ENCODE data around the gene IDUA.
"Not testable (repeated sequence)": the region's sequence is repeated elsewhere in the genome, so short reads cannot be mapped to it uniquely, and the experiment has no call there.

IDUA gene

DNA sequence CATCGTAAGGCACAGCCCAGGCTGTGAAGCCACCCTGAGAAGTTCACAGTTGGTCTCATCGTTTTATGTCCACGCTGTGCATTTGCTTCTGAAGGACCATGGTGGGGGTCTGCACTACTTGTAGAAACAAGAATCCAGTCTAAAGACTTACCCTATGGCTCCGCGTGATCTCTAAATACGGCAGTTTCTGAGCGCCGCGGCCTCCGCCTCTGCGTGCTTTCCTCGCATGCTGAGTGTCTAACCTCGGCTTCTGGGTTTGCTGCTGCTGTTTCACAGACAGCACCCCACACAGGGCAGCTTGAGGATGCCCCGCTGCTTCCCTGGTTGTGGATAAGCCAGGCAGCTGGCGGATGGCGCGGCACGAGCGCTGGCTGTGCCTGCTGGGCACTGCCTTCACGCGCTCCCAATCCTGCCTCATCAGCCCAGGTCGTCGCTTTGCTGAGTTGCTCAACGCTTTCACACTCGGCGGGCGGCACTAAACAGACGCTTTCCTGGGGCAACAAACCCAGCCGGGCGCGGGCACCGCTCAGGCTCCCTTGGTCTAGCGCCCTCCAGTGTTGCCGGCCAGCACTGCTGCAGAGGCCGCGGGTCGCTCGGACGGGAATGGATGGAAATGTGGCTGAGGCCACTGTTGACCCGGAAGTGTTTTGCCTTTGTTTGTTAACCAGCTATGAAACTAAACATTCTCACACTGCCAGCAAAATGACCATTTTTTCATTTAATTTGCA lies 63.8 kb downstream of the IDUA start:
- no peak overlapping the region for H3K9ac ChIP-seq (ENCODE audit: low read length)
- H4K20me1 ChIP-seq (ENCODE audit: insufficient read depth, low read length) = no peaks in the 10 kb centered on the region
- no peak overlapping the region for H3K4me2 ChIP-seq (ENCODE audit: low read length)
- no peak overlapping the region for H3K27ac ChIP-seq (ENCODE audit: low read length)
- no peaks in the 10 kb centered on the region for H3K79me2 ChIP-seq (ENCODE audit: low read length)
- no peak for TF ChIP-seq EZH2phosphoT487 (IDR thresholded peaks at IDR 0.05; ENCODE audit: low read depth)
- TF ChIP-seq, protein P1, sequence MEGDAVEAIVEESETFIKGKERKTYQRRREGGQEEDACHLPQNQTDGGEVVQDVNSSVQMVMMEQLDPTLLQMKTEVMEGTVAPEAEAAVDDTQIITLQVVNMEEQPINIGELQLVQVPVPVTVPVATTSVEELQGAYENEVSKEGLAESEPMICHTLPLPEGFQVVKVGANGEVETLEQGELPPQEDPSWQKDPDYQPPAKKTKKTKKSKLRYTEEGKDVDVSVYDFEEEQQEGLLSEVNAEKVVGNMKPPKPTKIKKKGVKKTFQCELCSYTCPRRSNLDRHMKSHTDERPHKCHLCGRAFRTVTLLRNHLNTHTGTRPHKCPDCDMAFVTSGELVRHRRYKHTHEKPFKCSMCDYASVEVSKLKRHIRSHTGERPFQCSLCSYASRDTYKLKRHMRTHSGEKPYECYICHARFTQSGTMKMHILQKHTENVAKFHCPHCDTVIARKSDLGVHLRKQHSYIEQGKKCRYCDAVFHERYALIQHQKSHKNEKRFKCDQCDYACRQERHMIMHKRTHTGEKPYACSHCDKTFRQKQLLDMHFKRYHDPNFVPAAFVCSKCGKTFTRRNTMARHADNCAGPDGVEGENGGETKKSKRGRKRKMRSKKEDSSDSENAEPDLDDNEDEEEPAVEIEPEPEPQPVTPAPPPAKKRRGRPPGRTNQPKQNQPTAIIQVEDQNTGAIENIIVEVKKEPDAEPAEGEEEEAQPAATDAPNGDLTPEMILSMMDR (IDR thresholded peaks at IDR 0.05; ENCODE audit: low read depth, low read length) = no peak
- no peaks in the 10 kb centered on the region for H3K9me3 ChIP-seq (ENCODE audit: insufficient read depth, low read length)
- no peak overlapping the region for H3K4me3 ChIP-seq (ENCODE audit: low read length)
- H2AFZ ChIP-seq (ENCODE audit: low read depth, low read length) = no peak overlapping the region
- no peaks in the 10 kb centered on the region for H3K27me3 ChIP-seq (ENCODE audit: low read depth, low read length)
- no peaks in the 10 kb centered on the region for H3K4me1 ChIP-seq (ENCODE audit: low read length)
- no peaks in the 10 kb centered on the region for H3K36me3 ChIP-seq (replicated peaks; ENCODE audit: low read depth, low read length)

- Histone ChIP-seq H3K4me2 (ENCODE audit: low read length) (no peak overlapping the region), H4K20me1 (ENCODE audit: insufficient read depth, low read length) (no peaks in the 10 kb centered on the region), H2AFZ (ENCODE audit: low read depth, low read length) (no peak overlapping the region), H3K4me3 (ENCODE audit: low read length) (no peak overlapping the region), H3K4me1 (ENCODE audit: low read length) (0 out of 2 replicates have a peak, but pooled peaks cover 3% of the 10 kb centered on the region), H3K9me3 (ENCODE audit: insufficient read depth, low read length) (no peaks in the 10 kb centered on the region), H3K27me3 (ENCODE audit: low read depth, low read length) (no peaks in the 10 kb centered on the region), H3K9ac (ENCODE audit: low read length) (no peak overlapping the region), H3K79me2 (ENCODE audit: low read length) (no peaks in the 10 kb centered on the region), H3K27ac (ENCODE audit: low read length) (no peak overlapping the region), H3K36me3 (replicated peaks; ENCODE audit: low read depth, low read length) (no peaks in the 10 kb centered on the region)
- no peak for TF ChIP-seq EZH2phosphoT487 (IDR thresholded peaks at IDR 0.05; ENCODE audit: low read depth)
- TF ChIP-seq, protein P1 (IDR thresholded peaks at IDR 0.05; ENCODE audit: low read depth, low read length) = no peak
Measured at GRCh38 chr4:1051472-1051871, 64.6 kb downstream of the IDUA start.

DNA sequence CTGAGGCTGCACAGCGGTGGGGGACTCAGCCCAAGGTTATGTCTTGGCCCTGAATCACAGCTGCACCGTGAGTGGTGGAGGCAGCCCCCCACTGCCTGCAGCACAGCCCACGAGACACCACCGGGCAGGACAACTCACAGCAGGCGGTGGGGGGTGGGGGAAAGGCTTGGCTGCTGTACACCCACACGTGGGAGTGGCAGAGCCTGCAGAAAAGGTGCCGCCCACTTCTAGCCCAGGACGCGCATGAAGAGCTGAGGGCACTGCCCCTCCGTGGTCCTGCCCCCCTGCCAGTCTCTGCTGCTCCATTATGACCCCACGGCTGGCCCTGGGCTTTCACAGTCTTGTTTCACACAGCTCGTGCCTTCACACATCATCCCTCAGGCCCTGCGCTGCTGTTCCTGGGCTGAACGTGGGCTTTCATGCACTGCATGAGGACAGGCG lies 65.4 kb downstream of the IDUA start:
- Histone ChIP-seq H3K79me2 (ENCODE audit: low read length) (no peaks in the 10 kb centered on the region), H3K4me3 (ENCODE audit: low read length) (no peak overlapping the region), H3K4me1 (ENCODE audit: low read length) (0 out of 2 replicates have a peak, but pooled peaks cover 3% of the 10 kb centered on the region), H3K9me3 (ENCODE audit: insufficient read depth, low read length) (no peaks in the 10 kb centered on the region), H2AFZ (ENCODE audit: low read depth, low read length) (no peak overlapping the region), H3K4me2 (ENCODE audit: low read length) (no peak overlapping the region), H4K20me1 (ENCODE audit: insufficient read depth, low read length) (no peaks in the 10 kb centered on the region), H3K27ac (ENCODE audit: low read length) (no peak overlapping the region), H3K9ac (ENCODE audit: low read length) (no peak overlapping the region), H3K27me3 (ENCODE audit: low read depth, low read length) (no peaks in the 10 kb centered on the region), H3K36me3 (replicated peaks; ENCODE audit: low read depth, low read length) (no peaks in the 10 kb centered on the region)
- no peak for TF ChIP-seq EZH2phosphoT487 (IDR thresholded peaks at IDR 0.05; ENCODE audit: low read depth)
- TF ChIP-seq, protein P1 (IDR thresholded peaks at IDR 0.05; ENCODE audit: low read depth, low read length) = no peak

DNA sequence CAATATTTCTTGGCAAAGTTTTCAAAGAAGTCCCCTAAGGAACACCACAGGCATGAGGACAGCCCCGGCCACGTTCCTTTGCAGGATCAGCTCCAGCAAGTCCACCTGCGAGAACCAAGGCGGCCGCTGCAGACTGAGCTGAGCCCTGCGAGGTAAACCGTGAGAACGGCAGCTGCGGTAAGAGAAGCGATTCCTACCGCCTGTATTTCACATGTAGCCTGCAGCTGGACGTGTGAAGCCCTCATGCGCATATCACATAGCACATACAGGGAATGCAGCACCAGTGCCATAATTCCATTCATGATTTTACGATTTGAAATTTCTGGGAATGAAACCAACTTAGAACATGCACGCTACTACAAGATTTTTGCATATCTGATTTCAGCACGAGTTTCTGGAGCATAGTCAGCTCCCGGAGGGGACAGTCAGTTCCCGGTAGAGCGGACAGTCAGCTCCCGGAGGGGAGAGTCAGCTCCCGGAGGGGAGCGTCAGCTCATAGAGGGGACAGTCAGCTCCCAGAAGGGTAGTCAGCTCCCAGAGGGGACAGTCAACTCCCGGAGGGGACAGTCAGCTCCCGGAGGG lies 66.3 kb downstream of the IDUA start:
- H4K20me1 ChIP-seq (ENCODE audit: insufficient read depth, low read length) = no peaks in the 10 kb centered on the region
- no peaks in the 10 kb centered on the region for H3K27me3 ChIP-seq (ENCODE audit: low read depth, low read length)
- H3K27ac ChIP-seq (ENCODE audit: low read length) = no peak overlapping the region
- no peaks in the 10 kb centered on the region for H3K36me3 ChIP-seq (replicated peaks; ENCODE audit: low read depth, low read length)
- H3K9me3 ChIP-seq (ENCODE audit: insufficient read depth, low read length) = no peaks in the 10 kb centered on the region
- H3K9ac ChIP-seq (ENCODE audit: low read length) = no peak overlapping the region
- TF ChIP-seq, protein P1 (IDR thresholded peaks at IDR 0.05; ENCODE audit: low read depth, low read length) = no peak
- no peak for TF ChIP-seq EZH2phosphoT487 (IDR thresholded peaks at IDR 0.05; ENCODE audit: low read depth)
- H3K4me3 ChIP-seq (ENCODE audit: low read length) = no peak overlapping the region
- H3K4me1 ChIP-seq (ENCODE audit: low read length) = 0 out of 2 replicates have a peak, but pooled peaks cover 3% of the 10 kb centered on the region
- no peaks in the 10 kb centered on the region for H3K79me2 ChIP-seq (ENCODE audit: low read length)
- no peak overlapping the region for H3K4me2 ChIP-seq (ENCODE audit: low read length)
- H2AFZ ChIP-seq (ENCODE audit: low read depth, low read length) = no peak overlapping the region

DNA sequence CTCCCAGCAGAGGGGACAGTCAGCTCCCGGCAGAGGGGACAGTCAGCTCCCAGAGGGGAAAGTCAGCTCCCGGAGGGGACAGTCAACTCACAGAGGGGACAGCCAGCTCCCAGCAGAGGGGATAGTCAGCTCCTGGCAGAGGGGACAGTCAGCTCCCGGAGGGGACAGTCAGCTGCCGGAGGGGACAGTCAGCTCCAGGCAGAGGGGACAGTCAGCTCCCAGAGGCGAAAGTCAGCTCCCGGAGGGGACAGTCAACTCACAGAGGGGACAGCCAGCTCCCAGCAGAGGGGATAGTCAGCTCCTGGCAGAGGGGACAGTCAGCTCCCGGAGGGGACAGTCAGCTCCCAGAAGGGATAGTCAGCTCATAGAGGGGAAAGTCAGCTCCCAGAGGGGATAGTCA lies 67.0 kb downstream of the IDUA start:
- not testable (repeated sequence) for H3K9ac ChIP-seq (ENCODE audit: low read length); H3K9me3 ChIP-seq (ENCODE audit: insufficient read depth, low read length); H2AFZ ChIP-seq (ENCODE audit: low read depth, low read length); H3K4me3 ChIP-seq (ENCODE audit: low read length); H3K79me2 ChIP-seq (ENCODE audit: low read length); H4K20me1 ChIP-seq (ENCODE audit: insufficient read depth, low read length); H3K27ac ChIP-seq (ENCODE audit: low read length); H3K36me3 ChIP-seq (replicated peaks; ENCODE audit: low read depth, low read length); H3K27me3 ChIP-seq (ENCODE audit: low read depth, low read length); H3K4me1 ChIP-seq (ENCODE audit: low read length); H3K4me2 ChIP-seq (ENCODE audit: low read length)

All from OCI-LY3 (cell line).